NCI-H128 (cell line): ENCODE results near the gene AUTS2.

Experiments
- DNase-seq: peaks from one replicate; lab custom pipeline; 2025; ENCODE audit not compliant: unreplicated experiment; lab: John Stamatoyannopoulos, UW

AUTS2 gene

GRCh38 chr7:69879989-69880388, 281.7 kb downstream of the AUTS2 start:
- DNase-seq, result no peak

DNA sequence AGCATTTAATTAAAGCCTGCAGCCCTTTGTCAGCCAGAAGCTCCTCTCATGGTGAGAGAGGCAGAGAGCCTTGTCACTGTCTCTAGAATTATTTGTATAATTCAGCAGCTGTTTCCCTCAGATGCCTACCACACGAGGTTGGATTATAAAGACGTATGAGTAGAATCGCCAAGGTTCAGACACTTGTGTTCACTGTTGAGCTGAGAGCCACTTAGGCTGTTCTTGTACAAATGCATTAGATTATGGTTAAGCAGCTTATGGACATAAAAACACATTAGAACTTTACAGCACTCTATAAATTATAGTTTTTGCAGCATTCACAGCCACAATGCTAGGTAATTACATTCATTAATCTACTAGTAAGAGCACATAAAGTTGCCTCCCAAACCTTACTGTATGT, 282.6 kb downstream of the AUTS2 start:
- DNase-seq, result peak; percentile 71

DNA sequence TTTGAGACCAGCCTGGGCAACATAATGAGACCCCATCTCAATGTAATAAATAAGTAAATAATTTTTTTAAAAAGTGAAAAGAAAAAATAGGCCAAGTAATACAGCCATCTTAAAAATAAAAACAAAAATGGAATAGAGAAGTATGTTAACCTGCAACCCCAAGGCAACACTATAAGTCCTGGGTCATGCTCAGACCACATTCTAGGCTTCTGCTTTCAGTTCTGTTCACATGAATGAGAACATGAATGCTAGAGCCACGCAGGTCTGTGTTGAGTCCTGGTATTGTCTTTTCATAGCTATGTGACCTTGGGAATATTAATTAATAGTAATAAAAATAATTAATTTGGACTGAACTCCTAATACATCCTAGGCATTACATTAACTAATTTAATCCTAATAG, 284.0 kb downstream of the AUTS2 start:
- no peak for DNase-seq

DNA sequence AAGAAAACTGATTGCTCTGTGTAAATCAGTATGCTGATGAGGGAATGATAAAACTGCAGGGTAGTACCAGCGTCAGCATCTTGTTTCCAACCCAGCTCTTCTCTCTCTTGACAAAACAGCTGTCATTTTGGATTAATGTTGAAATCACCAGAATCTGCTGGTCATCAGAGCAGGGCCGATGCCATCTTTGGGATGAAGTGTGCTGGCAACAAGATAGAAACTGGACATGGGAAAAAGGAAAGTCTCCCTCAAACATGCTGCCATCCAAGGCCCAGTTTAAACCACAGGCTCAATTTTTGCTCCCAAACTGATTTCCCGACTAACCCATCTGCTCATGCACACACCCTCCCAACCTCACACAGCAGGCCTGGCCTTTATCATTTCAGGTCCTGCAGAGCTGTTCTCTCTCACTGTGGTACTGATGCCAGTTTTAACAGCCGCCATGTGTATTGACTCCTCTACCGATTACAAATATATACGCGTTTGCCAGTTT, 285.2 kb downstream of the AUTS2 start:
- DNase-seq, result no peak

- no peak for DNase-seq
Observed at GRCh38 chr7:69885431-69885830, 287.2 kb downstream of the AUTS2 start.

- DNase-seq, result no peak
Observed at GRCh38 chr7:69889338-69889975, 291.2 kb downstream of the AUTS2 start.

DNA sequence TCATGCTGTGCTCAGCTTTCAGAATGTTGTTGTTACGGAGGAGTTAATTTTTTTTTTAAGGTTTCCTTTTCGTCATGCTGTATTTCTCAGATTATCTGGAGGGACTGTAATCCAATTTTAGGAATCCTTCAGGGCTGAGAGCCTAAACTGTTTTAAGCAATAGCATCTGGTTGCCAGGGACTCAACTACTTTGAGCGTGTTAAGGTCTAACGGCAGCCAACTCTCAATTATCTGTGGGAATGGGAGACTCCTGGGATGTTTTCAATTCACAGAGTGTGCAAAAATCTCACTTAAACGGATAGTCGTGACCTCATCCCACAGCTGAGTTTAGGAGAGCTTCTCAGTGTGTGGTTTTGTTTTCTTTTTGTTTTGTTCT, 291.7 kb downstream of the AUTS2 start:
- no peak for DNase-seq

DNA sequence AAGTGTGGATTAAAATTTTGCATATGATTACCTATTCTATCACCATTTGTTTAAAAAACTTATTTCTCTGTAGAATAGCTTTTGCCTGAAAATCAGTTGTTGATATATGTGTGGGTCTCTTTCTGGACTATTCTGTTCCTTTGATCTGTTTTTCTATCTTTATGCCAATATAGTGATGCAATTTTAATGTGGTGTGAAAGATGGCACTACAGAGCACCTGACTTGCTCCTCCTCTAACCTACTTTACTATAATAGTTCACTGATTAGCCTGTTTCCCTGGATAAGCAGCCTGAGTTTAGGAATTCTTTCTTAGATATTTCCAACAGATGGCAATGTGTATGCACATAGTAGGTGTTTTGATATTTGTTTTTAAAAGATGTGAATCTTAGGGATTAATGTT, 294.5 kb downstream of the AUTS2 start:
- no peak for DNase-seq

GRCh38 chr7:69893906-69894305, 295.6 kb downstream of the AUTS2 start:
- DNase-seq, result no peak

- DNase-seq, result no peak
Observed at GRCh38 chr7:69895446-69895845, 297.2 kb downstream of the AUTS2 start.

DNA sequence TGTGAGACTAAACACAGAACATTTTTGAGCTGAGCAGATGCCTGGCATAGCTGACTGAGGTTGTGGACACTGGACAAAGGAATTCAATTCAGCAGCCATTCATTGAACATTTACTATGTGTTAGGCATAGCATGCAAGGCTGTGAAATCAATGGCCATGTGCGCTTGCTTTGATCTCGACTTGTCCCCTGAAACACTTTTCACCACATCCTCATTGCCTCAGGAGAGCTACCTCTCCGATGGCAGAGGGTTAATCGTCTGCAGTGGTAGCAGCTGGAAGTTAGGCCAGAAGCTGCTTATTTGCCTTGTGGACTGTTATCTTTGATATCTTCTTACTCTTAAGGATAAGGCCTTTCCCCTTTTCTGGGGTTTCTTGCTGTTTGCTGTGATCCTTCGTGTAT, 297.8 kb downstream of the AUTS2 start:
- no peak for DNase-seq

DNA sequence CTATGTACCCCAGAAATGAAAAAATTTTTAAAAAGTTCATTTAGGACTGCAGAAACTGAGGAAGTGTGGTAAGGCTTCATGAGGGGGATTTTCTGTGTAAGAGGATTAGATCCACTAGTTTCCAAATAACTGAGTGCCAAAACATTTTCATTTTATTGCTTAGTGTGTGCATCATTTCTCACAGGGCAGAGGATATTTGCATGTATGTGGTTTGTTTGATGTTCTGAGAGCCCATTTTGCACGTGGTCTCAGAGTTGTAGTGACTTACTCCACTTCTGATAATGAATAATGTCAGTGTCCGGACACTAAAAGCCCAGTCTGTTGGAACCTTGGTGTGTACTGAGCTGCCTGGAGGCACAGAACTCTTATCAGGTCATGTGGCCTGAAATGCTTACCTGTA, 299.9 kb downstream of the AUTS2 start:
- no peak for DNase-seq

DNA sequence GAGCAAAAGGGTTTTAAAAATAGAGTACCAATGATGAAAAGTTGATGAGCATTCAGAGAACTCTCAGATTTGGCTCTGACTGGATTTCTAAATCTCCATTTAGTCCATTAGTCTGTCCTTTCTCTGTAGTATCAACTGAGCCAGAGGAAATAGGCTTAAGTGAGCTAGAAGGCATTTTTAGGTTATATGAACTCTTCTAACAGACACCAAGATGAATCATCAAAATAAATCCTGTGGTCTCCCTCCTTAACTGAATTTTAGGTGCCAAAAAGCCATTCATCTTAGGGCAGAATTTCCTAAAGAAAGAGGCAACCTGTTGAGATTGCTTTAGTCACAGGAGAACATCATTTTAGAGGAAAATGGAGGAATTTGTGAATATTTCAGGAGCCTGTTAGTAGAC, 305.1 kb downstream of the AUTS2 start:
- no peak for DNase-seq

DNA sequence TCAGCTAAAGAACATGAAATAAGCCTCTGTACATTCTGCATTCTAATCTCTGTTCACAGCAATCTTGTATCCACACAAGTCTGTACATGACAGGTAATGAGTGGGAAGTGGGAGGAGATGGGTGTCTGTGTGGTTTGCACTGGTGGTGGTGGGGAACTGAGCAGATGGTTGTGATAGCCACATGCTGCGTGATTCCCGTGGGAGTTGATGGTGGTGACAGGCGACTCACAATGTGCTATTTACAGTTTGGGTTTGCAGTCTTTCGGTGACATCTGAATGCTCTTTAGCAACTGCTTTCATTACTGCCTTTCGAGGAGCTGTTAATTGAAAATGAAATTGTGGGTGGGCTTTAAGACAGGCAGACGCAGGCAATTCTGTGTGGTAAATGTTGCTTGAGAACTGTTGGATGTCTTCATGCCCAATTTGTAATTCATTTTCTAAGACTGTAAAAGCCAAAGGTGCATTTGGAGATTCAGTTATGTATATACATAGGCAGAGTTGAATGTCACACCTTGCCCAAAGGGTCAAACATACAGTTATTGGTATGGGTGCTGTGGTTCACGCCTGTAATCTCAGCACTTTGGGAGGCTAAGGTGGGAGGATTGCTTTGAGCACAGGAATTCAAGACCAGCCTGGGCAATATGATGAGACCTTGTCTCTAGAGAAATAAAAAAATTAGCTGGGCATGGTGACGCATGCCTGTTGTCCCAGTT, 308.2 kb downstream of the AUTS2 start:
- DNase-seq, result no peak

DNA sequence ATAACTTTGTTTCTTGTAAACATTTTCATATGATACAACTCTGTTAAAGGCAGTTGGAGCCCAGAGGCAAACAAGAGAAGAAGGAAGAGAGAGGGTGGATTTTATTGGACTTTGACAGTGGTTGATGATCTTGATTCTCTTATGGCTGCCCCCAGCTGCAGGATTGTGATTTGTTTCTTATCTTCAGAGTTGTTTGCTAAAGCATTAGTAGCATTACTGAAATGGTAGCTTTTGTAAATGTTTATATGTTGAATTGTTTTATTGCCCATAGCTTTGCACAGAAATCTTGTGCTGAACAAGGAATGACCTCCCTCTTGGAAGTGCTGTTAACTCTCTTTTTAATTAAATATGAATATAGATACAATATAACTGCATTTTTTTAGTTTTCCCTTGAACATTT, 309.4 kb downstream of the AUTS2 start:
- DNase-seq, result no peak

- DNase-seq, result no peak
Observed at GRCh38 chr7:69908454-69908853, 310.2 kb downstream of the AUTS2 start.

GRCh38 chr7:69910150-69910549, 311.9 kb downstream of the AUTS2 start:
- DNase-seq, result no peak

DNA sequence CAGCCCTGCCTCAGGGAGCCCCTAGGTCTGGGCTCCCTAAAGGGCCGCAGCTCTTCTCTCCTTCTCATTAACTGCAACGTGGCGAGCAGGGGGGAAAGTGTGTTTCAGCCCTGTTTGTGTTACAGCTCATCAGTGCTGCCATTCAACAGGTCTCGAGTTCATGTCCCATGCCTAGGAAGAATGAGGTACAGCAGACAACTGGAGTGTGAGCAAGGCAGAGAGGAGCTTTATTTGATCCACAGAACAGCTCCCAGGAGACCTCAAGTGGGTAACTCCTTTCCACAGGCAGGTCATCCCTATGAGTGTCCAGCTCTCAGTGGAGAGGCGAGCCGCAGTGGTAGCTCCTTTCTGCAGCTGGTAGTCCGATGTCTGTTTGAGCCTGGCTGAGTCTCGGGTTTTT, 313.1 kb downstream of the AUTS2 start:
- no peak for DNase-seq

GRCh38 chr7:69912141-69912540, 313.9 kb downstream of the AUTS2 start:
- no peak for DNase-seq

GRCh38 chr7:69912846-69913245, 314.6 kb downstream of the AUTS2 start:
- DNase-seq, result no peak

DNA sequence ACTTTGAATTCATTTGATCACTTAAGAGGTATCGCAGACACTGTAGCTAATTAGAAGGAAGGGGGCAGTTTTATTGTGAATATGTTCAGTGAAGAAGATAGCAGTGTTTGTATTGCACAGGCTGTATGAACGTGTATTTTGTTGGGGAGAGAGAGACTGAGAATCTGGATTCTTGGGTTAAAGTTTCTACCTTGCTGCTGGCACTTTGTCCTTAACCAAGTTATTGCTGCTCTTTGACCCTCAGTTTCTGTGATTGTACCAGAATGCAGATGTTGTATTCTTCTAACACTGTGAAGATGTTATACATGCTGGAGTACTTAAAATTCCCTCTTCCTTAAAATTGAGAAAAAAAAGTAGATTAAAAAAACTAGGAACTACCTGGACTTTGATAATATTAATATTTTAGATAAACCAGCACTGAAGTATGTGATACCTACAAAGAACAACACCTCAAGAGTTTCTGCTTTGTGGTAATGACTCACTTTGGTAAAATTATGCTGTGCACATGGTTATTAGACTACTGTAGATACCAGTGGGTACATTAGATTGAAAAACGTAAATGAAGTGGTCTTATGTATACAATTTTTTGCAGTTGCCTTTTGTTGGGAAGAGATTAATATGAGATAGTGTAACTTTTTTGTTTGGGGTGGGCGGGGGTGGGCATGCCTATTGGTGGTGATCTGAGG, 321.3 kb downstream of the AUTS2 start:
- no peak for DNase-seq

GRCh38 chr7:69920797-69921196, 322.5 kb downstream of the AUTS2 start:
- no peak for DNase-seq
